GM18499 (cell line): Measurements from ENCODE around the gene SIM2.

Experiments
- ATAC-seq: cut with Tn5 transposase; IDR thresholded peaks from one replicate; pipeline ENCODE4 v1.9.1; 2021; ENCODE audit warnings: moderate number of reproducible peaks; ENCODE audit not compliant: insufficient read depth, unreplicated experiment

The SIM2 gene

GRCh38 chr21:36684957-36685714 lies 13.8 kb upstream of the SIM2 start:
- no peak for ATAC-seq

- ATAC-seq = no peak
Measured at GRCh38 chr21:36686955-36687354, 12.0 kb upstream of the SIM2 start.

- ATAC-seq = no peak
Measured at GRCh38 chr21:36688324-36688723, 10.6 kb upstream of the SIM2 start.

- ATAC-seq = no peak
Measured at GRCh38 chr21:36689324-36689723, 9.6 kb upstream of the SIM2 start.

GRCh38 chr21:36690628-36691554 lies 8.0 kb upstream of the SIM2 start:
- no peak for ATAC-seq

GRCh38 chr21:36691555-36692041 lies 7.3 kb upstream of the SIM2 start:
- ATAC-seq = no peak

- ATAC-seq = no peak
Measured at GRCh38 chr21:36692114-36692834, 6.6 kb upstream of the SIM2 start.

- ATAC-seq = no peak
Measured at GRCh38 chr21:36692835-36693488, 6.0 kb upstream of the SIM2 start.

GRCh38 chr21:36693489-36694030 lies 5.4 kb upstream of the SIM2 start:
- ATAC-seq = no peak

GRCh38 chr21:36694031-36694515 lies 4.8 kb upstream of the SIM2 start:
- no peak for ATAC-seq

- ATAC-seq = no peak
Measured at GRCh38 chr21:36694593-36695282, 4.2 kb upstream of the SIM2 start.

- ATAC-seq = no peak
Measured at GRCh38 chr21:36695283-36695634, 3.7 kb upstream of the SIM2 start.

GRCh38 chr21:36695671-36696389 lies 3.1 kb upstream of the SIM2 start:
- ATAC-seq = no peak

- ATAC-seq = no peak
Measured at GRCh38 chr21:36696390-36697059, 2.4 kb upstream of the SIM2 start.

- no peak for ATAC-seq
Measured at GRCh38 chr21:36697060-36697850, 1.7 kb upstream of the SIM2 start.

- ATAC-seq = no peak
Measured at GRCh38 chr21:36697851-36698384, 997 bp upstream of the SIM2 start.

GRCh38 chr21:36698385-36698980 lies 432 bp upstream of the SIM2 start:
- no peak for ATAC-seq
